ENCODE measurements around the gene CCDC40. TPM values are rescaled to one million over a fixed set of nuclear protein-coding genes. Genes with fewer than 3 reads are reported as not detected.

CCDC40 gene
- total and polyA plus RNA-seq, 2 of the 13 experiments (the other 11 are each of a cell fraction or from before 2014, with no cell fraction given) = 4.1 to 5.5 TPM

GRCh38 chr17:80023481-80024205, 12.8 kb upstream of the CCDC40 start (continued):
- 0 out of 2 replicates have a peak, but pooled peaks have one; percentile 31 for TF ChIP-seq ZNF281 (CRISPR knock-in tag; IDR thresholded peaks at IDR 0.05; ENCODE audit: borderline replicate concordance)
- no peak; the same call in 1 of the 2 replicates for TF ChIP-seq MYC (CRISPR knock-in tag; IDR thresholded peaks at IDR 0.05; ENCODE audit: borderline replicate concordance)
- TF ChIP-seq ZNF263 (CRISPR knock-in tag; IDR thresholded peaks at IDR 0.05) = peak; percentile 91
- no peak for TF ChIP-seq ZNF709 (CRISPR knock-in tag; IDR thresholded peaks at IDR 0.05)
- TF ChIP-seq ARID4A (CRISPR knock-in tag; IDR thresholded peaks at IDR 0.05; ENCODE audit: borderline replicate concordance) = peak; percentile 81
- peak; percentile 80 for TF ChIP-seq HNF1B (CRISPR knock-in tag; IDR thresholded peaks at IDR 0.05)
- TF ChIP-seq ZNF749 (CRISPR knock-in tag; IDR thresholded peaks at IDR 0.05; ENCODE audit: borderline replicate concordance) = peak; percentile 37; the same call in 1 of the 2 replicates
- TF ChIP-seq ZNF326 (CRISPR knock-in tag; IDR thresholded peaks at IDR 0.05; ENCODE audit: borderline replicate concordance) = no peak
- TF ChIP-seq MIER3 (CRISPR knock-in tag; IDR thresholded peaks at IDR 0.05; ENCODE audit: borderline replicate concordance) = peak; percentile 75; the same call in 1 of the 2 replicates
- TF ChIP-seq NFKB2 (CRISPR knock-in tag; IDR thresholded peaks at IDR 0.05; ENCODE audit: borderline replicate concordance) = peak; percentile 73; the same call in 1 of the 2 replicates
- TF ChIP-seq ZNF574 (CRISPR knock-in tag; IDR thresholded peaks at IDR 0.05) = peak; percentile 88
- peak; percentile 77 for TF ChIP-seq THRA (CRISPR knock-in tag; IDR thresholded peaks at IDR 0.05; ENCODE audit: borderline replicate concordance)
- peak; percentile 66 for TF ChIP-seq YY1 (IDR thresholded peaks at IDR 0.05; ENCODE audit: insufficient read depth, insufficient replicate concordance, low read depth, low read length)
- TF ChIP-seq NFIC (IDR thresholded peaks at IDR 0.05; ENCODE audit: low read length) = no peak
- TF ChIP-seq SMC3 (IDR thresholded peaks at IDR 0.05; ENCODE audit: low read length) = 0 out of 2 replicates have a peak, but pooled peaks have one; percentile 21
